Measurements from ENCODE around the gene RBM10.

DNA sequence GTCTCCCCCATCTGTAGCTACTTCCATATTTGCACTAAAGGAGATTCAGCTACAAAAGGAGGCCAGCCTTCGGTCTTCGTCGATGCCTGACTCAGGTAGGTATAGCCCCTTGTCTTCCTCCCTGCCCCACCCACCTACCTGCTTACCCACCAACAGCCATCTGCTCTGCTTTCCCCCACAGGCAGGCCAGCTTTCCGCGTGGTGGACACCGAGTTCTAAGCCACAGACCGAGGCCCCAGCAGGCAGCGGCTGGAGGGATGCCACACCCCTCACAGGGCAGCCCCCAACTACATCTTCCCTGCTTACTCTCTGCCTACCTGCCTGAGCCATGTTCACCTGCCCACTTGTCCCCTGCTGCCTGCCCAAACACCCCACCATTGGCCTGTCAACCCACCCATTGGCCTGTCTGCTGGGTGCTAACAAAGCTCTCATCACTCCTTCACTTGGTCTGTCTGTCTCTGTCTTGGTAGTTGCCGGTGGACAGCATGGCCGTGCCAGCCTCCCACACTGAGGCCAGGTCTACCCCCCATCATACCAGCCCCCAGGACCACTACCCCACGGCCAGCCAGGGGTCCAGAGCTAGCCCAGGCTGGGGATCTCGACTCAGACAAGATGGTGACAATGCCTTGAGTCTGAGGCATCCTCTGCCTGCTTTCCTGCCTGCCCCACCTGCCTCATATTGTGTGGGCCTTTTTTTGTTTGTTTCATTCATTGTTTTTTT is 83.7 kb downstream of the RBM10 start:
- no peak for TF ChIP-seq ZNF274 (IDR thresholded peaks at IDR 0.05; ENCODE audit: low read depth, low read length)
- TF ChIP-seq YY1 (IDR thresholded peaks at IDR 0.05; ENCODE audit: insufficient read depth, insufficient read length), result no peak
